ENCODE data around the gene PRUNE2. TPM values are rescaled to one million over a fixed set of nuclear protein-coding genes. Genes with fewer than 3 reads are reported as not detected.

Gene PRUNE2
- total and polyA plus RNA-seq, 2 of the 8 experiments (the other 6 are each of a cell fraction or from before 2014, with no cell fraction given): 5.5 to 13.3 TPM

DNA sequence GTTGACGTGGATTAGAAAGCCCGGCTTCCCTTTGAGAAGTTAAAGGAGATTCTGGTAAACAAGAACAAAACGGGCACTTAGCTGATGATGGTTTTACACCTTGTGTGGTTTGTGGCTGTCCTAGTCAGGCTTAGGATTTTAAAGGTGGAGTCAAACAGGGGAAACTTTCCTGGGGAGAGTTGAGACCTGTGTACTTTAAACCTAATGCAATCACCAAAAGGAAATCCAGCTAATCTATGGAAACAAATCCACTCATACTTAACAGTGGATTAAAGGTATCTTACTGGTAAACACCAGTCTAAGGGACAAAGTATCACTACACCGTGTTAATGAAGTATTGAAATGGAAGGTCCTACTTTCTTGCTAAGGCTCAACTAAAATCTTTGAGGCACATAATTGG is 291.9 kb downstream of the PRUNE2 start:
- Histone ChIP-seq H3K36me3 (ENCODE audit: control insufficient read depth in 2 of 4, insufficient read depth in 4 of 4, low read length in 3 of 4) (no peaks in the 10 kb centered on the region), H3K23me2 (ENCODE audit: low read depth, low read length) (no peaks in the 10 kb centered on the region), H2BK120ac (replicated peaks; ENCODE audit: low read depth, low read length) (no peak overlapping the region), H4K5ac (ENCODE audit: insufficient read length, low read depth, low read length) (no peak overlapping the region), H2AK5ac (ENCODE audit: low read depth, low read length) (no peak overlapping the region), H3K9ac (replicated peaks in 1 of 4; ENCODE audit: extremely low read depth in 1 of 4, low read depth in 3 of 4, low read length in 3 of 4) (no peak overlapping the region), H3K4ac (replicated peaks; ENCODE audit: insufficient read length, low read depth, low read length) (no peak overlapping the region), H3K23ac (ENCODE audit: insufficient read length) (no peak overlapping the region), H2BK12ac (ENCODE audit: low read depth, low read length) (no peak overlapping the region), H3K4me1 (replicated peaks in 1 of 4; ENCODE audit: control insufficient read depth in 3 of 4, insufficient read depth in 4 of 4, low read length in 3 of 4) (no peaks in the 10 kb centered on the region), H4K91ac (replicated peaks; ENCODE audit: insufficient read length, low read length) (no peak overlapping the region), H3K56ac (replicated peaks; ENCODE audit: insufficient read length, low read depth, low read length) (no peak overlapping the region), H2BK20ac (ENCODE audit: low read length) (no peak overlapping the region), H4K20me1 (replicated peaks in 1 of 2; ENCODE audit: control insufficient read depth in 1 of 2, insufficient read depth in 2 of 2, low read length in 2 of 2) (no peaks in the 10 kb centered on the region), H2BK15ac (ENCODE audit: low read length) (no peak overlapping the region), H3K79me2 (ENCODE audit: control insufficient read depth in 1 of 2, insufficient read depth in 2 of 2, low read length in 2 of 2) (no peaks in the 10 kb centered on the region), H3K27me3 (replicated peaks in 1 of 4; ENCODE audit: control insufficient read depth in 3 of 4, extremely low read depth in 1 of 4, insufficient read depth in 3 of 4, low read length in 3 of 4) (no peaks in the 10 kb centered on the region), H3K4me3 (ENCODE audit: extremely low read depth in 1 of 4, insufficient read depth in 2 of 4, low read depth in 3 of 4, low read length in 4 of 4) (no peak overlapping the region), H3K9me3 (ENCODE audit: insufficient read depth in 2 of 2, low read depth in 1 of 2, low read length in 1 of 2) (no peaks in the 10 kb centered on the region), H3K79me1 (ENCODE audit: low read depth, low read length) (no peaks in the 10 kb centered on the region), H4K8ac (ENCODE audit: extremely low read depth, insufficient read depth, low read length) (no peak overlapping the region), H3K14ac (ENCODE audit: insufficient read length) (no peak overlapping the region), H3K27ac (ENCODE audit: low read depth, low read length) (no peak overlapping the region), H3K4me2 (ENCODE audit: insufficient read depth in 1 of 2, low read depth in 2 of 2, low read length in 2 of 2) (no peak overlapping the region), H2BK5ac (ENCODE audit: low read depth, low read length) (no peak overlapping the region), H3K18ac (ENCODE audit: extremely low read depth, low read length) (no peak overlapping the region), H2AFZ (ENCODE audit: low read length) (no peak overlapping the region)
- ChIA-PET CTCF (ENCODE audit: partially characterized antibody) (interaction anchor here (1.2 kb wide), 1 partner anchor 165 kb away, joined by 3 read pairs; no protein-coding TSS in a partner anchor), POLR2A (ENCODE audit: partially characterized antibody) (no interaction called here)
- FAIRE-seq (no peak), DNase-seq (ENCODE audit: low read depth in 1 of 2, low spot score in 2 of 2) (no peak)
- TF ChIP-seq, protein P1, sequence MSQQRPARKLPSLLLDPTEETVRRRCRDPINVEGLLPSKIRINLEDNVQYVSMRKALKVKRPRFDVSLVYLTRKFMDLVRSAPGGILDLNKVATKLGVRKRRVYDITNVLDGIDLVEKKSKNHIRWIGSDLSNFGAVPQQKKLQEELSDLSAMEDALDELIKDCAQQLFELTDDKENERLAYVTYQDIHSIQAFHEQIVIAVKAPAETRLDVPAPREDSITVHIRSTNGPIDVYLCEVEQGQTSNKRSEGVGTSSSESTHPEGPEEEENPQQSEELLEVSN (IDR thresholded peaks at IDR 0.05): no peak
- no peak for TF ChIP-seq SIRT6 (IDR thresholded peaks at IDR 0.05; ENCODE audit: low read length)
- TF ChIP-seq, protein P2, sequence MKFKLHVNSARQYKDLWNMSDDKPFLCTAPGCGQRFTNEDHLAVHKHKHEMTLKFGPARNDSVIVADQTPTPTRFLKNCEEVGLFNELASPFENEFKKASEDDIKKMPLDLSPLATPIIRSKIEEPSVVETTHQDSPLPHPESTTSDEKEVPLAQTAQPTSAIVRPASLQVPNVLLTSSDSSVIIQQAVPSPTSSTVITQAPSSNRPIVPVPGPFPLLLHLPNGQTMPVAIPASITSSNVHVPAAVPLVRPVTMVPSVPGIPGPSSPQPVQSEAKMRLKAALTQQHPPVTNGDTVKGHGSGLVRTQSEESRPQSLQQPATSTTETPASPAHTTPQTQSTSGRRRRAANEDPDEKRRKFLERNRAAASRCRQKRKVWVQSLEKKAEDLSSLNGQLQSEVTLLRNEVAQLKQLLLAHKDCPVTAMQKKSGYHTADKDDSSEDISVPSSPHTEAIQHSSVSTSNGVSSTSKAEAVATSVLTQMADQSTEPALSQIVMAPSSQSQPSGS (IDR thresholded peaks at IDR 0.05; ENCODE audit: low read length): no peak
- no peak for TF ChIP-seq CBX5 (IDR thresholded peaks at IDR 0.05; ENCODE audit: low read depth, low read length)
- TF ChIP-seq KDM5A (IDR thresholded peaks at IDR 0.05; ENCODE audit: low read length): no peak
- 92% methylated on average over 4 of the region's 4 CpGs; no CpG with 5 or more reads in 1 of the 2 experiments for WGBS, 2 experiments (ENCODE audit: extremely low coverage in 1 of 2, insufficient coverage in 1 of 2, insufficient read length in 1 of 2, insufficient replicate concordance in 2 of 2, low coverage in 1 of 2, low lambda C conversion rate in 2 of 2, missing lambda C conversion rate in 1 of 2)

Data from H1 (cell line).